Fibroblast of gingiva (primary cell): ENCODE results near the gene COBLL1.
A peak's percentile ranks its signal among the peaks of the same experiment; 100 is the strongest.
"Not testable (repeated sequence)": the region's sequence is repeated elsewhere in the genome, so short reads cannot be mapped to it uniquely, and the experiment has no call there.

ENCODE experiments used
- DNase-seq: peaks from one replicate; pipeline ENCODE4 v3.0.0-alpha.2; 2011; ENCODE audit warnings: low read depth

The COBLL1 gene

DNA sequence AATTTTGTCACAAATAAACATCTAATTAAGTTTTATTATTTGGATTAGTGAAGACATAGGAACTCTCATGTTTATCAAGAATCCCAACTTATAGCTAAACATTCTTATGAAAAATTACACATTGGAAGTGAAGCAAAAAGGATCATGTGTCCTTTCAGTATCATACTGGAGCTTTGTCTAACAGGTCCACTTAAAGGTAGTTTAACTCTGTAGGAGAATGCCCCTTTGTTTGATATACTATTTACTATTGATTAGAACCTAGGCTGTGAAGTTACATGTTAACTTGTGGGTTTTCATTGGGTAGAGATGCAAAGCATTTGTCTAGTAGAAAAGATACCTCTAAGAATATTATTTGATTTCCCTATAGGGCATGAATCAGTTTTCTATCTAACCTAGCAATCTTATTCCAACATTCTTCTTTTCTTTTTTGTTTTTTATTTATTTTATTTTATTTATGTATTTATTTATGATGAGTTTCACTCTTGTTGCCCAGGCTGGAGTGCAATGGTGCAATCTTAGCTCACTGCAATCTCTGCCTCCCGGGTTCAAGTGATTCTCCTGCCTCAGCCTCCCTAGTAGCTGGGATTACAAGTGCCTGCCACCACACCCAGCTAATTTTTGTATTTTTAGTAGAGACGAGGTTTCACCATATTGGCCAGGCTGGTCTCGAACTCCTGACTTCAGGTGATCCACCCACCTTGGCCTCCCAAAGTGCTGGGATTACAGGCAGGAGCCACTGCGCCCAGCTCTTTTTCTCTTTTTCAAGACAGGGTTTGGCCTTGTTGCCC lies 18.5 kb upstream of the COBLL1 start:
- DNase-seq: not testable (repeated sequence)

DNA sequence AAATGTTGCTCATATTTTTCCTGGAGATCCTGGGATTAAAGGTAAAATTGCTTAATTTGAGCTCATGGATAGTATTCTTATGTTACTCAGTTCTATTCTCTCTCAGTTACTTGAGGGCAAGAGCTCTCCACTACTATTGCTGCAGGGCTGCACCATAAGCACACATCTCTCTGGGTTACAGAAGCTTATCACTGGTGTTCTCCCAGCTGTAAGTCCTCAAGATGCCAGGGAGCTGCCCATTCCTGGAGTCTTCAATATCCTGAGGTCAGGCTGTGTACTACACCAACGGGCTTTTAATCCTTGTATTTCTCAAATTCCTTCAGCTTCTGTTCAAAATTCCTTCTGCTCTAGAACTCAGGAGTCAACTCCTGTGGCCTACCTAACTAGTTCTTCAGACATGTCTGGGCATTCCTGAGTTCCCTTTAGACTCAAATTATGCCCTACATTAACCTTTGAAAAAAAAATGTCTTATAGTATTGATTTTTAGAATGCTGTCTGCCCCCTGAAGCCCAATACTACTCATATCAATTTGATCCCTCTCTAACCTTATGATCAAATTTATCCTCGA lies 17.7 kb upstream of the COBLL1 start:
- DNase-seq: no peak

DNA sequence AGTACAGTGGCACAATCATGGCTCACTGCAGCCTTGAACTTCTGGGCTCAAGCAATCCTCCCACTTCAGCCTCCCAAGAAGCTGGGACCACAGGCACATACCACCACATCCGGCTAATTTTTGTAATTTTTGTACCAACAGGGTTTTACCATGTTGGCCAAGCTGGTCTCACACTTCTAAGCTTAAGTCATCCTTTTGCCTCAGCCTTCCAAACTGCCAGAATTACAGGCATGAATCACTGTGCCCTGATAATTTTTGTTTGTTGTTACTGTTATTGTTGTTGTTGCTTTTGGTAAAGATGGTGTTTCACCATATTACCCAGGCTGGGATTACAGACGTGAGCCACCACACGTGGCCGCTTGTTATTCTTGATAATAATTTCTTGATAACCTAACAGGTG lies 10.5 kb upstream of the COBLL1 start:
- DNase-seq: no peak

DNA sequence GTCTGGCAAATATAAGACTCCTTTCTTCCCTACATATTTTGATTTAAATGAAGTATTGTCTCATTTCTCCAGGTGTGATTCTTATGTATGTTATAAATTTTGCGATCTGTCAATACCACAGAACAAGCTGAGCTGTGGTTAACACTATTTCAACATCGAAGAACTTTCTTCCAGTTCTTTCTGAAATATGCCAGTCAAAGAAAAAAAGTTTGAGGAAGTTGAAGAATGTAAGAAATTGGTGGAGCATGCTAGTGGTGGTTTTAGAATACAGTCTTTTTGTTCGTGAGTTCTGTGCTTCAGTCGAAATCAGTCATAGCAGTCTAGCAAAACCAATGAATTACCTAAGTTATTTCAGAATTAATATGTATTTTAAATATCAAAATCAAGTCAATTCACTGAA lies 8.6 kb upstream of the COBLL1 start:
- no peak for DNase-seq

DNA sequence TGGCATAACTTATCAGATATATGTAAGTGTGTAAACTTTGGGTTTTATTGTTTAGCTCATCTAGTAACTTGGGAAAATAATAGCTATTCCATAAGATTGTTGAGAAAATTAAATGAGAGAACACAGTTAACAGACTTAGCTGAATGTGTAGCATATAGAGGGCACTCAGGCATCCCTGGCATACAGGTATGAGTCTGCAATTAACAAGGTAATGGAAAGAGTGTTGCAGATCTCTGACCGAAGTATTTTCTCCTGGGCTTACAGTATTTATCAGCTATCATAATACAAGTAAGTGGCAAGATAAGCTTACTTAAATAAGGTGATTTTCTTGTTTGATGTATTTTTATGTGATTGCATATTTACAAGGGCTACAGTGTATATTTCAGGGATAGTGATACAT lies 7.9 kb upstream of the COBLL1 start:
- DNase-seq: no peak

DNA sequence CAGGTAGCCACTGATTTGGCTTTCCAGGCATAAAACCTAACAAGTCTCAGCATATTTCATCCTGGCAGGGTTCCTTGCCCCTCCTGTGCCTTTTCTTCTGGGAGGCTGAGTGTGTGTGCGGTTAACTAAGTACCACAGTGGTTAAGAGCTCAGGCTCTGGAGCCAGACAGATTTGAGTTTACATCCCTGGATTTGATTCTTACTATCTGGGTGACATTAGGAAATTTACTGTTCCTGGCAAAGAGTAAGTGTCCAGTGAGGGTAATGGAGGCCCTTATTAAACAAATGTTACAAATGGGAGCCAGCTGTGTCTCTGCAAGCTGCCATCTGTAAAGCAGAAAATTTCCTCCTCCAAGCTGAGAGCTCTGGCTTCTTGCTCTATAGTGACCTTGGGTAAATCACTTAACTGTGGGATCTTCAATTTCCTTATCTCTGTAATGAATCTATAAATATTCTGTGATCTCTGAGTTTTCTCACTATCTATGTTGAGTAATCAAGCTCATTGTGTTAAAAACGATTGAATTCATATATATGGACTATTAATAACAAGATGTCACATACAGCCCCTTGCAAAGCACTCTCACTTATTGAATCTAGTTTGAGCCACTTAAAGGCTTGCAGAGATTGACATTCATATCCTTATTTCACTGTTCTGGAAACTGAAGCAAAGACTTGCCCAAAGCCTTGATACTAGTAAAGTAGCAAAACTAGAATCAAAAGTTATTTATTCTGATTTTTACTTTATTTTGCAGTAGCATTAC lies 6.5 kb upstream of the COBLL1 start:
- peak; percentile 36 for DNase-seq

DNA sequence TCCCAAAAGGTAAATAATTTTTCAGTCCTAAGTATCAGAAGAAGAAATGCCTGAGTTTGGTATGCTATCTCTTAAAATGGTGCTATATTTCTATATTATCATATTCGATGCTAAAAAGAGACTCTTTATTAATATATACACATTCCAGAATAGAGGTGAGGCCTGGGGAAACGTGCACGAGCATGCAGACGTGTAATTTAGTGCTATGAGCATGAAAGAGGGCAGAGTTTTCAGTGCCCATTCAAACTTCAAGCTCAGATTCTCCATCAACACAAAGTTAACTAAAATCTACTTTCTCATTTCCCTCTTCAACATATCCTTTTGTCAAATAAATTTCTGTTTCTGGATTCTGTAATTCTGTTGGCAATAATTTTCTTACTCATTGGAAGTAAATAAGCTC lies 5.7 kb upstream of the COBLL1 start:
- no peak for DNase-seq

DNA sequence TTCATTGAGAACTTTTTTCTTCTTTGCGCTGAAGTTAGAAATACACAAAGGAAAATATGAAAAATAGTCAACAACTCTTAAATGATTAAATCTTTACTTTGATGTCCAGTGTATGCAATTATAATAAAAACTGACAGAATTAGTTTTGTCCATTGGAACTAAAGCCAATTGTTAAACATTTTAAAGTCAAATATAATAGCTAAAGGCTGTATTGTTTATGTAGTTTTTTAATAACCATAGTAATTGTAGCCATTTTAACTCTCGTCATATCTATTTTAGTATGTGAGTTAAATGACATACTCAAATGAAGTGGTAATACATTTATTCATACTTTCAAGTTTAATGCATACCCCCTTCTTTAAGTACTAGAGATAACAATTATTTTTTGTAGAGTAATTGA lies 4.7 kb upstream of the COBLL1 start:
- DNase-seq: no peak

DNA sequence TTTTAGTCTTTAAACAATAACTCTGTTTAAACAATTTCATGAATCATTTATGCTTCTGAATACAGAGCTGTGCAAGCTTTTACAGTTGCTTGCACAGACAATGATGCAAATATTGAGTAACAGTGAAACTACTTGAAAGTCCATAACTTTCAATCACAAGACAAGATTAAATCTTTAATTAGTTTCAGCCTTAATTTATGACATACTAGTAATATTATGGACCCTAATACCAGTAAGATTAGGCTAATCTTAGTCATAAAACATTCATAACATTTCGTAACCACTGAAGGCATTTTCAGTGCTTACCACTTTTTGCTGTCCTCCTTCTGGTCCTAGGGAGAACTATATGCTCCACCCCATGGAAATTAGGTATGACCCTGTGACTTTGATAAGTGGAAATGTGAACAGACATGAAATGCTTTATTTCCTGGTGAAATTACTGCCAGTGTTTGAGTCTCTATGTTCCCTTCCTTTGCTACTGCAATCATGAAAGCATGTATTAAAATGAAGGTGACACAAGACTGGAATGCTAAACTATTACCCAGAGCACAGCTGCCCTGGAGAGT lies 1.8 kb upstream of the COBLL1 start:
- no peak for DNase-seq

DNA sequence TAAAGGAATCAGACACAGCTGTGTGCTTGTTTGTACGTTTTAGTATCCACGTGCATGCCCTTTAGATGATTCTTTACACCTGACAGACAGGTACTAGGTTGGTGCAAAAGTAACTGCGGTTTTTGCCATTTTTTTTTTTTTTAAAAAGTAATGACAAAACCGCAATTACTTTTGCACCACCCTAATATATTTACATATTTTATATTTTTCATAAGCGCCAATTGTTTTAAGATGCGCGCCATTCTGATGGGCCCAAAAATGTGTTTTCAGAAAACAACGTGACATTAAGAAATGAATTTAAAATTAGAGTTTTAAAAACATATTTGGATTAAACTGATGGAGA lies 972 bp upstream of the COBLL1 start:
- DNase-seq: no peak

DNA sequence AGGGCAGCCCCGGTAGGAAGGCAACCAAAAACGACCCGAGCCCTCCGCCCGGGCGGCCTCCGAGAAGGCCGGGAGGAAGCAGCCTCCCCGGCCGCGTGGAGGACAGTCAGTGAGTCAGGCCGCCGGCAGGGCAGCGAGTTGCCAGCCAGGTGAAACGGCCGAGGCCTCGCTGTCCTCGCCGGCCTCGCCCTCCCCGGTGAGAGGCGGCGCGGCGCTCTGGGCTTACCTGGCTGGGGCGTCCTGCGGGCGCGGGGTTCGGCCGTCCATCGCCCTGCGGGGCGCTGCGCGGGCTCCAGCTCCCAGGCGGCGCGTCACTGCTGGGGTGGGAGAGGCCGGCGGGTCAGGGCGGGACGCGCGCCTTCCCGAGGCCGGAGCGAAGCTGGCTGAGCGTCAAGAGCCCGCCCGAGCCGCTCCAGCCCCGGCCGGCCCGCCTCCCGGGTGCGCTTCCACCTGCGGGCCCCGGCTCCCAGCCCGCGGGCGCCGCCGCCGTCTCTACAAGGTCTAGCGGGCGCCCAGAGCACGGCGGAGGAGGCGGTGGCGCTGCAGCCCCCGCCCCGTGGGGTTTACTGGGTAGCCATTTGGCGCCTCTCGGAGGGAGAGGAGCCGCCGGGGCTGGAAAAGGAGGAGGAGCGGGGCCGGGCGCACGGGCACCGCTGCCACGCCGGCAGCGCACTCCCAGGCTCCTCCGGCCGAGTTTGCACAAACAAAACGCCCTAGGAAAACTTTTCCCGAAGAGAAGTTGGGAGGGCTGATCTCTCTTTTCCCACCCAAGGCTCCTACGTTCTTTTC lies 499 bp downstream of the COBLL1 start:
- DNase-seq: peak; percentile 56

DNA sequence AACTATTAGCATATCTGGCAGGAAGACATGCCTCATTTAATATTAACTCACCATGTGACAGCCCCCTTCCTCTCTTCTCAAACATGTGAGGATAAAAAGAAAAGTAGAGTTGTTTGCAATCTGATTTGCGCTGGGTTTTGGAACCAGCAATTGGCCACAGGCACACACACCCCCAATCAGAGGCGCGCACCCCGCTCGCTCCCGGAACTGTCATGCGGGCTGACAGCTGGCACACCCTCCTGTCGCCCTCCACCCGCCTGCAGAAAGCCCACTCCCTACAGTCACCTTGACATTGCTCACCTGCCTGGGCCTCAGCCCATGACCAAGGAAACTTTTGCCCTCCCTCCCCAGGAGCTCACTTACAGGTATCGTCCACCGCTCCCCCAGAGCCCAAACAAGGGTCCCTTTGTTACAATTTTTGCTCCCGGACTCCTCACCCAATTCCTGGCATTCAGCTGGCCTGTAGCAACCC lies 1.1 kb downstream of the COBLL1 start:
- DNase-seq: no peak

DNA sequence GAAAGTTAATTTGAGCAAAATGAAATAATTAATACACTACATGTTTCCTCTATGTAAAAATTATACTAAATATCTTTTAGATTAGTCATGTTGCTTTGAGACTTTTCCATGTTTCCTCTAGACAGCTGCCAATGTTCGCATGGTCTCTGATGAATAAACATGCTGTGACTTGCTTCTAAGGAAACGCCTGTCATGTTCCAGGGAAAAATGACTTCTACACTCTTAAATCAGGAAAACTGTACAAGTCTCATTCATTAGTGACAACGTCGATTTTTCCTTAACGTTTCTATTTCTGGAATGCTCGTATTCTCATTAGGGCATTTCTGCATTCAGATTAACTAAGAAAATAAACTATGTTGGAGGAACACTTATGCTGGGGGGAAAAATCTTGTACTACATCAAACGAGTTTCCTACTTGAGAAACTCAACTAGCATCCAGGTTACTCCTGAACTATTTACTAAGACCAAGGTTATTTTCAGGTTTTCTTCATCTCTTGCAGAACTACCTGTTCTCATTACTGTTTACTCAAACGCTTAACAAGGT lies 1.6 kb downstream of the COBLL1 start:
- DNase-seq: peak; percentile 27

DNA sequence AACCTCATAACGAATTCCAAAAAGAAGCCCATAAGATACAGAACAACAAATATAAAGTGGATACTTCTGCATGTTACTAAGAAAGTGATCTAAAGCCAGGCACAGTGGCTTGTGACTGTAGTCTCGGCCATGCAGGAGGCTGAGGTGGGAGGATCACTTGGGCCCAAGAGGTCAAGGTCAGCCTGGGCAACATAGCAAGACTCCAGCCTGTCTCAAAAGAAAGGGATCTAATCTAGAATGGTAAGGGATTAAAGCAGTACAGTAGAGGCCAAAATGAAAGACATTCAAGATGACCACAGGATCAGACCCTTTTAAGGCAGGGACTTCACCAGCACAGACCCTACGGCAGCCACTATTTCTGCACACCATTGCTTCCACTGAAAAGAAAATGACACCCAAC lies 3.8 kb downstream of the COBLL1 start:
- DNase-seq: no peak

DNA sequence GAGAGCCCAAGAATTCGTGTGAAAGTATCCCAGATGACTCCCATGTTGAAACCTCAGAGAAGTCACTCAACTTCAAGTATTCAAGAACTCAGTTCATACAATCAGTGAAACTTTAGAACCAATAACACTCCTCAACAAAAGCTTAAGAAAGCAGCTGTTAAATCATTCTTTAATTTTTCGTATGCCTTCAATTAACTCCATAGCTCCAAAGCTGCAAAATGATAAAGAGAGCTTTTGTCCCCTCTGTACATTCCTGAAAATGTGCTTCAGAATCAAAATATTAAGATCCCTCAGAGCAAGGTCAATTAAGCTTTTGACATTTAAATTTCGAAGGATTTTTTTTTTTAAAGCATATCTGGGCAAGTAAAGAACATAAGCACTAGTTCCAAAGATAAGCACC lies 4.7 kb downstream of the COBLL1 start:
- no peak for DNase-seq

DNA sequence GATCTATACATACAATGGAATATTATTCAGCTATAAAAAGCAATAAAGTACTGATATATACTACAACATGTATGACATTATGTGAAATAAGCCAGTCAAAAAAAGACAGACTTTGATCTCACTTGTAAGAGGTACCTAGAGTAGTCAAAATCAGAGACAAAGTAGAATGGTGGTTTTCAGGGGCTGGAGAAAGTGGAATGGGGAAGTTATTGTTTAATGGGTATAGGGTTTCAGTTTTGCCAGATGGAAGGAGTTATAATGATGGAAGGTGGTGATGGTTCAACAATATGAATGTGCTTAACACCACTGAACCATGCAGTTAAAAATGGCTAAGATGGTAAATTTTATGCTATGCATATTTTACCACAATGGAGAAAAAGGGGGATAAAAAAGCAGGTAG lies 6.3 kb downstream of the COBLL1 start:
- no peak for DNase-seq

DNA sequence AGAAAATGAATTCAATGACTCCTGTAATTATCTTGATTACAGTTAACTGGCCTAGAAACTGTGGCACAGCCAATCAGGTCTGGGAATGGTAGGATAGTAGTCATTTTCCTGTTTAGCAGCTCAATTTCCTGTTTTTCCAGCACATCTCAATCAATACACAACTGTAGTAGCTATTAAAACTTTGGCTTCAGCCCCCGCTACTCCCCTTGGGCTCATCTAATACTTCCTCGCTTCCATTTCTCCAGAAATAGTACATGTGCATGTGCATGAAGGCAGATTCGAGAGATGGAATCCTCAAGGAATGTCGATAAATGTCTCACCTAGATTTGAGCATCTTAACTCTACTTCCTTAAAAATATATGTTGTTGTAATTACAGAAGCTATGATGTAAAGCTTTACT lies 9.7 kb downstream of the COBLL1 start:
- DNase-seq: no peak

DNA sequence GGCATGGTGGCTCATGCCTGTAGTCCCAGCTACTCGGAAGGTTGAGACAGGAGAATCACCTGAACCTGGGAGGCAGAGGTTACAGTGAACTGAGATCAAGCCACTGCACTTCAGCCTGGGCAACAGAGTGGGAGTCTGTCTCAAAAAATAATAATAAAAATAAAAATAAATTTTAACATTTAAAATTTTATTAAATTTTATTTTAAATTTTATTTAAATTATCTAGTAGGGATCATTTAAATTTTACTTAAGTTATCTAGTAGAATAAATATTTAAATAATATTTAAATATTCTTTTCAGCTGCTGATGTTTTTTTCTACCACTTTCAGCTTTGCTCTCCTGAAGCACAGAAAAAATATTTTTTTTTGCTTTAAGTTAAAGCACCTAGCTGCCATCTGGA lies 10.4 kb downstream of the COBLL1 start:
- no peak for DNase-seq

DNA sequence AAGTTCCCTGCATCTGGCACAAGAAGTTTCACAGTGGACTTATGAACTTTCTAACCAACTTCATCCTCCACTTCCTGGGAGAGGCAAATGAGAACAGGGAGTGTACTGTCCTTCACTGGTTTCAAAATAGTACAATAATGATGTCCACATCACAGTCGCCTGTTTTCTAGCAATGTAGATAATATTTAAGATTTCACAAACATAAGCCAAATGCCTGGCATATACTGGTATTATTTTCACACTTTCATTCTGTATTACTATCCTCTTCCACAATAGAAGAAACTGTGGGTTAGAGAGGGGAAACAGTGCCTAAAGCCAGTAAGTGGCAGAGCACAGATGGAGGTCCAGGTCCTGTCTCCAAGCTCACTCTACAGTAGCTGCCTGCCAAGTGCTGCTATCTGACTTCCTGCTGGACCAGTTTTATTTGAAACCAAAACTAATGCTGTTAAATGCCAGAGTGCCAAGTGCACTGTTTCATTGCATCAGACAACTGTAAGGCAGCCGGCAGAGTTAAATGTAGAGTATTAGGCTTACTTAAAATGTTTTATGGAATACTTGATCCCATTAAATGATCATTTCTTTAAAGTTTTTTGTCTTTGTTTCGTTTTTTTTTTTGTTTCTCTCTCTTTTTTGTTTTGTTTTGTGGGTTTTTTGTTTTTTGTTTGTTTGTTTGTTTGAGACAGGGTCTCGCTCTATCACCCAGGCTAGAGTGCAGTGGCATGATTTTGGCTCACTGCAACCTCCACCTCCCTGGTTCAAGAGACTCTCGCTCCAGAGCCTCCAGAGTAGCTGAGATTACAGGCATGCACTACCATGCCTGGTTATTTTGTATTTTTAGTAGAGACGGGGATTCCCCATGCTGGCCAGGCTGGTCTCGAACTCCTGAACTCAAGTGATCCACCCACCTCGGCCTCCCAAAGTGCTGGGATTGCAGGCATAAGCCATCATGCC lies 15.1 kb downstream of the COBLL1 start:
- DNase-seq: peak; percentile 48

DNA sequence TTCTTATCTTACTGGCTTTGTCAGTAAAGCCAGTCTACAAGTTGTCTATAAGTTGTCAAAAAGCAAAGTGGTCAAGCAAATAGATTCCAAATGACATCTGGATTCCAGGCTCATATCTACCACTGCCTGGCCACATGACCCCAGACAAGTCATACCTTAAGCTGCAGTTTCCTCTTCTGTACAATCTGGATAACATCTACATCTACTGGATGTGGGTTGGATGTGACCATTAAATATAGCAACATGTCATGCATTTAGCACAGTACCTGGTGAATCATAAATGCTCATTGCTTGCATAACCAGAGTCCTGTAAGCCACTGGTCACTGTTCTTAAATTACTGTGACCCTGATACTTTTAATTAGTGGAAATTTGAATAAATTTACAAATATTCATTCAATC lies 16.8 kb downstream of the COBLL1 start:
- no peak for DNase-seq

DNA sequence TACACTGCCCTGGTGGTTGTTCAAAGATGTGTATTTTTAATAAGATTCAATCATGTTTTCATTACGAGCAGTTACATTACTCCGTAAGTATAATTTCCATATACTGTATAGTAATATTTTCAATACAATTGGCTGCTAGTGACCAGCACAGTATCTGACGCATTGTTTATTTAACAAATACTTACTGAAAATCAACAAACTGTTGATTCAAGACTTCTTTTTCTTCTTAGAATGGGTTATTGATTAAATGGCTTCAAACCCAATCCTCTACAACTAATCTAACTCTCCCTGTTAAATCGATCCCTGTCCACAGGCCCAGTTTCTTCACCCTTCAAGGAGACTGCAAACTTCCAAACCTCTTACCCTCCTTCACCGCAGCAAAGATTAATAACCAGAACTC lies 18.5 kb downstream of the COBLL1 start:
- no peak for DNase-seq
